ENCODE data around the gene IRF3. TPM values are rescaled to one million over a fixed set of nuclear protein-coding genes. Genes with fewer than 3 reads are reported as not detected.

IRF3 gene
- total RNA-seq, 1 experiment from 2014 or later, result 205 TPM

- H3K56ac ChIP-seq (ENCODE audit: insufficient read length, low read depth, low read length), result no peak within 1 kb of the TSS
- no peak within 1 kb of the TSS for H4K5ac ChIP-seq (ENCODE audit: insufficient read length, low read depth, low read length)
- H3K79me2 ChIP-seq (ENCODE audit: insufficient read depth, low read length), result peaks cover 9% of the 10 kb centered on the region
- H2AFZ ChIP-seq (ENCODE audit: low read length), result no peak within 1 kb of the TSS
- peak within 1 kb of the TSS; percentile 99 to 100 (median 100) for H3K27ac Mint-ChIP-seq
- H2BK12ac ChIP-seq (ENCODE audit: insufficient read length, low read depth, low read length), result peak within 1 kb of the TSS; percentile 29
- peaks cover 13% of the 10 kb centered on the region for H3K79me1 ChIP-seq (ENCODE audit: insufficient read depth, low read depth, low read length, poor library complexity, severe bottlenecking)
- peaks cover 20% of the 10 kb centered on the region for H3K23me2 ChIP-seq (ENCODE audit: insufficient read length, low read depth, low read length, poor library complexity, severe bottlenecking)
- peak within 1 kb of the TSS; percentile 98 for H3K9ac ChIP-seq (ENCODE audit: extremely low read depth, insufficient read length, low read length)
- peak within 1 kb of the TSS; percentile 83 for H2BK5ac ChIP-seq (ENCODE audit: insufficient read length, low read length)
- H4K20me1 ChIP-seq (ENCODE audit: control insufficient read depth, insufficient read depth, insufficient read length), result no peaks in the 10 kb centered on the region
- H2AK5ac ChIP-seq (ENCODE audit: insufficient read length, low read length), result no peak within 1 kb of the TSS
- peaks cover 48 to 62% of the 10 kb centered on the region in 2 experiments for H3K4me1 Mint-ChIP-seq
- H3K23ac ChIP-seq (ENCODE audit: insufficient read length, low read depth, low read length), result no peak within 1 kb of the TSS
- no peak within 1 kb of the TSS for H2BK20ac ChIP-seq (ENCODE audit: low read depth, low read length, poor library complexity, severe bottlenecking)
- peak within 1 kb of the TSS; percentile 94 for H3K4me2 ChIP-seq (ENCODE audit: insufficient read depth, insufficient read length, low read length)
- no CpG with 5 or more reads among the region's 87 CpGs for WGBS (ENCODE audit: extremely low coverage, insufficient read length, low lambda C conversion rate)
- H2BK15ac ChIP-seq (ENCODE audit: low read depth, low read length), result no peak within 1 kb of the TSS
- H3K4me3 Mint-ChIP-seq, result peak within 1 kb of the TSS; percentile 94 to 99
- TF ChIP-seq, protein P1, sequence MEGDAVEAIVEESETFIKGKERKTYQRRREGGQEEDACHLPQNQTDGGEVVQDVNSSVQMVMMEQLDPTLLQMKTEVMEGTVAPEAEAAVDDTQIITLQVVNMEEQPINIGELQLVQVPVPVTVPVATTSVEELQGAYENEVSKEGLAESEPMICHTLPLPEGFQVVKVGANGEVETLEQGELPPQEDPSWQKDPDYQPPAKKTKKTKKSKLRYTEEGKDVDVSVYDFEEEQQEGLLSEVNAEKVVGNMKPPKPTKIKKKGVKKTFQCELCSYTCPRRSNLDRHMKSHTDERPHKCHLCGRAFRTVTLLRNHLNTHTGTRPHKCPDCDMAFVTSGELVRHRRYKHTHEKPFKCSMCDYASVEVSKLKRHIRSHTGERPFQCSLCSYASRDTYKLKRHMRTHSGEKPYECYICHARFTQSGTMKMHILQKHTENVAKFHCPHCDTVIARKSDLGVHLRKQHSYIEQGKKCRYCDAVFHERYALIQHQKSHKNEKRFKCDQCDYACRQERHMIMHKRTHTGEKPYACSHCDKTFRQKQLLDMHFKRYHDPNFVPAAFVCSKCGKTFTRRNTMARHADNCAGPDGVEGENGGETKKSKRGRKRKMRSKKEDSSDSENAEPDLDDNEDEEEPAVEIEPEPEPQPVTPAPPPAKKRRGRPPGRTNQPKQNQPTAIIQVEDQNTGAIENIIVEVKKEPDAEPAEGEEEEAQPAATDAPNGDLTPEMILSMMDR (conservative IDR thresholded peaks at IDR 0.05), result no peak
- H2BK120ac ChIP-seq (ENCODE audit: low read depth, low read length, poor library complexity, severe bottlenecking), result peak within 1 kb of the TSS; percentile 62
- H3K4me1 ChIP-seq (ENCODE audit: insufficient read depth, low read length), result no peaks in the 10 kb centered on the region; the same call in 1 of the 2 replicates
- H3K4ac ChIP-seq (ENCODE audit: low read depth, low read length), result peak within 1 kb of the TSS; percentile 63; the same call in 1 of the 2 replicates
- H3K14ac ChIP-seq (ENCODE audit: insufficient read depth, low read length), result peak within 1 kb of the TSS; percentile 89
- H4K91ac ChIP-seq (ENCODE audit: insufficient read length, low read depth, low read length), result no peak within 1 kb of the TSS
- no peaks in the 10 kb centered on the region for H3K9me3 ChIP-seq (ENCODE audit: control insufficient read depth, low read depth, low read length)
- DNase-seq, result peak; percentile 100
- peak within 1 kb of the TSS; percentile 85 for H3T11ph ChIP-seq (ENCODE audit: low read length)
- peak within 1 kb of the TSS; percentile 87 for H3K18ac ChIP-seq (ENCODE audit: insufficient read length, low read depth, low read length)
- peaks cover 19 to 32% (median 21%) of the 10 kb centered on the region in 3 experiments for H3K36me3 Mint-ChIP-seq (ENCODE audit: insufficient read depth in 1 of 3, low read depth in 3 of 3)
- no peaks in the 10 kb centered on the region for H3K27me3 ChIP-seq (ENCODE audit: insufficient read depth, low read length)
- H3K9me3 Mint-ChIP-seq, result no peaks in the 10 kb centered on the region; a peak in 1 of 5 replicates
- H3K27ac ChIP-seq (ENCODE audit: insufficient read length, low read depth, low read length), result peak within 1 kb of the TSS; percentile 89
- no peak within 1 kb of the TSS for H4K8ac ChIP-seq (replicated peaks; ENCODE audit: insufficient read length, low read depth, low read length)
- H3K27me3 Mint-ChIP-seq (ENCODE audit: low read depth), result peaks cover 13% of the 10 kb centered on the region
Measured at GRCh38 chr19:49641688-49642491, 23.8 kb downstream of the IRF3 start, which contains the start of gene SCAF1. SCAF1 (plus strand) TSS chr19:49642209; CDS start chr19:49645027, 2,818 bp downstream.
